Heart left ventricle (tissue), 16 donors: ENCODE data around the gene GINM1. TPM values are rescaled to one million over a fixed set of nuclear protein-coding genes. Genes with fewer than 3 reads are reported as not detected.

Experiments
- ATAC-seq, 4 donors: fragments of 200-7000 bp; cut with Tn5 transposase; one replicate each; pipeline ENCODE4 v1.9.1; 2020 to 2022; ENCODE audit warnings: moderate library complexity in 4 of 4, mild to moderate bottlenecking in 3 of 4, moderate number of reproducible peaks in 1 of 4
- DNase-seq, 5 donors: peaks; one replicate each; pipeline ENCODE4 v3.0.0-alpha.2; 2020
- H3K27ac ChIP-seq, 12 donors: fragments of 200-600 bp; sonication (generic) in 4 of 12; one replicate each; pipeline versions ENCODE4 v1.5.0 to v1.8.0; 2016 to 2022; ENCODE audit warnings: mild to moderate bottlenecking in 2 of 12
- H3K27me3 ChIP-seq, 9 donors: fragments of 200-600 bp; sonication (generic) in 2 of 9; one replicate each; pipeline versions ENCODE4 v1.5.1 to v1.8.0; 2016 to 2022; ENCODE audit warnings: mild to moderate bottlenecking in 3 of 9
- H3K36me3 ChIP-seq, 9 donors: fragments of 200-600 bp; sonication (generic) in 2 of 9; one replicate each; pipeline versions ENCODE4 v1.5.0 to v1.8.0; 2018 to 2022; ENCODE audit warnings: mild to moderate bottlenecking in 2 of 9
- H3K4me1 ChIP-seq, 12 donors: fragments of 200-600 bp; sonication (generic) in 4 of 12; one replicate each; pipeline versions ENCODE4 v1.5.0 to v1.8.0; 2016 to 2022; ENCODE audit warnings: mild to moderate bottlenecking in 3 of 12
- H3K4me3 ChIP-seq, 12 donors: fragments of 200-600 bp; sonication (generic) in 4 of 12; one replicate each; pipeline versions ENCODE4 v1.5.0 to v1.8.0; 2017 to 2022; ENCODE audit warnings: mild to moderate bottlenecking in 9 of 12, moderate library complexity in 4 of 12
- H3K9me3 ChIP-seq, 12 donors: fragments of 200-600 bp; sonication (generic) in 4 of 12; one replicate each; pipeline versions ENCODE4 v1.5.0 to v1.8.0; 2016 to 2022; ENCODE audit warnings: mild to moderate bottlenecking in 1 of 12
- CTCF ChIP-seq, 12 donors: fragments of 200-600 bp; sonication (generic) in 4 of 12; IDR thresholded peaks; one replicate each; pipeline versions ENCODE4 v1.5.0 to v1.8.0; 2018 to 2022; ENCODE audit warnings: antibody characterized with exemption in 12 of 12, mild to moderate bottlenecking in 5 of 12
- POLR2A ChIP-seq, 2 donors: fragments of 450-650 bp; IDR thresholded peaks; one replicate each; pipeline ENCODE4 v1.6.1; 2017; ENCODE audit warnings: antibody characterized with exemption in 2 of 2, mild to moderate bottlenecking in 2 of 2, moderate library complexity in 2 of 2
- WGBS, 4 donors: extraction: QIAGEN DNeasy Blood & Tissue Kit in 2 of 4; methylation state at CpG; one replicate each; pipeline versions ENCODE4 v1.1.5 to v1.1.7; 2013 to 2018; 5-methylcytosine and 5-hydroxymethylcytosine counted together
- intact Hi-C, 10 donors: fragments of 100-400 bp; cut with DNase I; formaldehyde crosslinking; loops; one replicate each; pipeline versions ENCODE4 v1.11.1 to v1.14.2; 2022
- polyA plus RNA-seq, 2 donors: library from polyadenylated mRNA; stranded (reverse); fragments of 200-250 nt; gene quantifications; one replicate each; pipeline ENCODE4 v1.2.3, GENCODE V29; 2013
- total RNA-seq, 9 donors: library from RNA; depleted of rRNA in 2 of 9; stranded (reverse); fragments of >200 nt in 2 of 9; fragmentation: NEBNext Ultra II Directional in 3 of 9; extraction: Animal tissue kit (Norgen Biotek cat#: 25700) in 3 of 9; gene quantifications; one replicate each; pipeline versions ENCODE4 v1.1.0 to v1.2.4, GENCODE V29; 2016 to 2023
- donor health status: ischemic (EF 13 %, LVEDD 7.1; RV severe dilation, severe dysfunction).
- donor health status: healthy with polysubstance abuse.
- donor health status: DM: no; HTN: yes; CAD: no.
- donor health status: DM: no; HTN: no; CAD: no.
- donor health status: ischemic (EF 25% LVEDD 6.9; RV normal size, moderate dysfunction).
- donor health status: ischemic (EF 25% LVEDD 5.7; RV mildly dilated, moderate dysfunction).
- donor health status: healthy.
- donor health status: DM: yes; HTN: yes; CAD: no.
- donor health status: ischemic (EF 35%, LVEDD 5.7; RV mildly dilated, moderate dysfunction).
- donor health status: nonischemic (EF 11% LVEDD 7.7; RV severe dilation, severe dysfunction).
- donor health status: DM: yes; HTN: yes; CAD: no.
- donor health status: PGD.
- donor health status: ischemic (EF 29% LVEDD 5.4; RV normal size, mild dysfunction).
- donor health status: nonischemic (EF 23%, LVEDD 6.1; RV moderate dilation, normal function).

The GINM1 gene
- total and polyA plus RNA-seq, 11 donors: 25.3 to 60.5 (median 48.5) TPM

GRCh38 chr6:149608381-149608982 lies 42.3 kb downstream of the GINM1 start:
- no peak for TF ChIP-seq POLR2A (IDR thresholded peaks at IDR 0.05)
- no peak for TF ChIP-seq CTCF (IDR thresholded peaks at IDR 0.05)
- DNase-seq (no peak), ATAC-seq (no peak)
- no peaks in the 10 kb centered on the region for H3K4me1 ChIP-seq
- WGBS, 4 donors: 90 to 94% (median 91%) methylated on average over 7 of the region's 7 CpGs
- no peak overlapping the region for H3K27ac ChIP-seq
- peaks cover 0 to 36% (median 8%) of the 10 kb centered on the region in 9 donors for H3K36me3 ChIP-seq
- intact Hi-C loops: no loop called here
- H3K4me3 ChIP-seq: no peak overlapping the region
- H3K9me3 ChIP-seq: peaks cover 0 to 8% (median 4%) of the 10 kb centered on the region in 12 donors
- H3K27me3 ChIP-seq: no peaks in the 10 kb centered on the region

GRCh38 chr6:149614337-149614736 lies 48.2 kb downstream of the GINM1 start:
- Histone ChIP-seq H3K27me3 (no peaks in the 10 kb centered on the region), H3K27ac (no peak overlapping the region), H3K4me3 (no peak overlapping the region), H3K9me3 (peaks cover 0 to 16% (median 5%) of the 10 kb centered on the region in 12 donors), H3K36me3 (peaks cover 0 to 47% (median 7%) of the 10 kb centered on the region in 9 donors), H3K4me1 (peaks cover 0 to 15% (median 2%) of the 10 kb centered on the region in 12 donors)
- intact Hi-C loops: no loop called here
- ATAC-seq (no peak), DNase-seq (no peak)
- 85 to 93% (median 89%) methylated on average over 4 of the region's 4 CpGs for WGBS, 4 donors
- TF ChIP-seq CTCF (IDR thresholded peaks at IDR 0.05) (no peak), POLR2A (IDR thresholded peaks at IDR 0.05) (no peak)

GRCh38 chr6:149615805-149616204 lies 49.6 kb downstream of the GINM1 start:
- intact Hi-C loops: no loop called here

GRCh38 chr6:149627672-149628071 lies 61.5 kb downstream of the GINM1 start:
- ATAC-seq (no peak), DNase-seq (no peak)
- H3K4me3 ChIP-seq: no peak overlapping the region
- TF ChIP-seq POLR2A (IDR thresholded peaks at IDR 0.05): no peak
- no peak for TF ChIP-seq CTCF (IDR thresholded peaks at IDR 0.05)
- H3K27me3 ChIP-seq: no peaks in the 10 kb centered on the region
- H3K27ac ChIP-seq: no peak overlapping the region
- H3K36me3 ChIP-seq: peaks cover 0 to 73% (median 49%) of the 10 kb centered on the region in 9 donors
- intact Hi-C loops: no loop called here
- peaks cover 0 to 8% (median 0%) of the 10 kb centered on the region in 12 donors for H3K4me1 ChIP-seq
- no peaks in the 10 kb centered on the region for H3K9me3 ChIP-seq

More at GRCh38 chr6:149615805-149616204, 49.6 kb downstream of the GINM1 start:
- WGBS, 4 donors: 43 to 52% (median 49%) methylated on average over 5 of the region's 5 CpGs
- H3K4me1 ChIP-seq: peaks cover 0 to 15% (median 2%) of the 10 kb centered on the region in 12 donors
- H3K4me3 ChIP-seq: no peak overlapping the region
- TF ChIP-seq CTCF (IDR thresholded peaks at IDR 0.05): no peak
- no peak for TF ChIP-seq POLR2A (IDR thresholded peaks at IDR 0.05)
- peak overlapping the region in 3 of 12 donors; percentile 10 to 37 (median 19) for H3K27ac ChIP-seq
- ATAC-seq (peak; percentile 68 to 77 (median 71)), DNase-seq (no peak)
- H3K27me3 ChIP-seq: no peaks in the 10 kb centered on the region
- H3K9me3 ChIP-seq: peaks cover 0 to 16% (median 5%) of the 10 kb centered on the region in 12 donors
- H3K36me3 ChIP-seq: peaks cover 0 to 58% (median 22%) of the 10 kb centered on the region in 9 donors
